K562 (cell line): Measurements from ENCODE around the gene DESI2. TPM values are rescaled to one million over a fixed set of nuclear protein-coding genes. Genes with fewer than 3 reads are reported as not detected.

ENCODE experiments used
- NCOA6 ChIP-seq: fragments of 450-650 bp; IDR thresholded peaks from 2 replicates; pipeline ENCODE4 v1.6.1; 2017; ENCODE audit warnings: mild to moderate bottlenecking
- RUNX1 ChIP-seq: sonication (generic); IDR thresholded peaks from 2 replicates; pipeline ENCODE4 v1.6.1; 2016; ENCODE audit warnings: antibody characterized with exemption, low read depth
- YBX1 ChIP-seq: fragments of 450-650 bp; IDR thresholded peaks from 2 replicates; pipeline ENCODE4 v1.7.1; 2016; ENCODE audit warnings: mild to moderate bottlenecking
- polyA plus RNA-seq, 8 experiments: library from polyadenylated mRNA; depleted of rRNA in 4 of 8; stranded (reverse) in 5 of 8; unstranded in 3 of 8; fragments of >200 nt; fragmentation: Nextera tagmentation in 2 of 8; fragmentation: Illumina TruSeq in 1 of 8; extraction: Ambion mirVana in 2 of 8; extraction: Trizol in 1 of 8; gene quantifications; 2 replicates each; pipeline versions ENCODE4 v1.2.1 to v1.2.3, GENCODE V29; 2011 to 2014; ENCODE audit warnings: inconsistent platforms in 1 of 8, missing spikeins in 1 of 8
- total RNA-seq, 7 experiments: library from RNA; depleted of rRNA in 6 of 7; stranded (reverse); fragments of >200 nt in 6 of 7; fragmentation: Illumina TruSeq in 2 of 7; extraction: Trizol in 2 of 7; gene quantifications; 2 replicates each; pipeline versions ENCODE4 v1.2.1 to v1.2.3, GENCODE V29; 2011 to 2021; ENCODE audit warnings: low replicate concordance in 1 of 7
- TF ChIP-seq, protein P1 (sequence below): fragments of 450-650 bp; IDR thresholded peaks from 2 replicates; pipeline ENCODE4 v1.6.1; 2016; ENCODE audit warnings: low read depth
- TF ChIP-seq, protein P2 (sequence below), 2 experiments: fragments of 450-650 bp; conservative IDR thresholded peaks; 2 replicates each; pipeline ENCODE4 v1.6.1; 2017; ENCODE audit warnings: mild to moderate bottlenecking in 2 of 2, moderate library complexity in 2 of 2

The DESI2 gene
- total and polyA plus RNA-seq, 9 of the 15 experiments (the other 6 are each of a cell fraction or from before 2014, with no cell fraction given) = 17.4 to 59.4 (median 38.4) TPM

DNA sequence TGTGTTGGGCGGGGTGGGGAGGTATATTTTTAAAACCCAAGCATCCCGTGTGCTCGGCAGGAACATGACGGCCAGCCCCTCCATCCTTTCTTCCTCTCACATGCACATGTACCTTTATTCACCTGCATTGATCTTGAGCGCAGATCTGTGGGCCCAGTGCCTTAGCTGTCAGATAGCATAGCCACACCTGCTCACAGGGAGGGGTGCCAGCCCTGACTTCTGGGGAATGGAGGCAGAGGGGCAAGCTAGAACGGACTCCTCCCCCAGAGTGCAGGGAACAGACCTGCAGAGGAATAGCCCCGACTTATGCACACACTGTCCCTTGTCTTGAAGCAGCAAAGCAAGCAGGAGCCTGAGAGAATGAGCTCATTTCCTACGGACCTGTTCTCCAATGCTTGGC is 56.1 kb downstream of the DESI2 start (continued):
- no peak for TF ChIP-seq NCOA6
- no peak for TF ChIP-seq RUNX1
- no peak for TF ChIP-seq YBX1
- TF ChIP-seq, protein P1, sequence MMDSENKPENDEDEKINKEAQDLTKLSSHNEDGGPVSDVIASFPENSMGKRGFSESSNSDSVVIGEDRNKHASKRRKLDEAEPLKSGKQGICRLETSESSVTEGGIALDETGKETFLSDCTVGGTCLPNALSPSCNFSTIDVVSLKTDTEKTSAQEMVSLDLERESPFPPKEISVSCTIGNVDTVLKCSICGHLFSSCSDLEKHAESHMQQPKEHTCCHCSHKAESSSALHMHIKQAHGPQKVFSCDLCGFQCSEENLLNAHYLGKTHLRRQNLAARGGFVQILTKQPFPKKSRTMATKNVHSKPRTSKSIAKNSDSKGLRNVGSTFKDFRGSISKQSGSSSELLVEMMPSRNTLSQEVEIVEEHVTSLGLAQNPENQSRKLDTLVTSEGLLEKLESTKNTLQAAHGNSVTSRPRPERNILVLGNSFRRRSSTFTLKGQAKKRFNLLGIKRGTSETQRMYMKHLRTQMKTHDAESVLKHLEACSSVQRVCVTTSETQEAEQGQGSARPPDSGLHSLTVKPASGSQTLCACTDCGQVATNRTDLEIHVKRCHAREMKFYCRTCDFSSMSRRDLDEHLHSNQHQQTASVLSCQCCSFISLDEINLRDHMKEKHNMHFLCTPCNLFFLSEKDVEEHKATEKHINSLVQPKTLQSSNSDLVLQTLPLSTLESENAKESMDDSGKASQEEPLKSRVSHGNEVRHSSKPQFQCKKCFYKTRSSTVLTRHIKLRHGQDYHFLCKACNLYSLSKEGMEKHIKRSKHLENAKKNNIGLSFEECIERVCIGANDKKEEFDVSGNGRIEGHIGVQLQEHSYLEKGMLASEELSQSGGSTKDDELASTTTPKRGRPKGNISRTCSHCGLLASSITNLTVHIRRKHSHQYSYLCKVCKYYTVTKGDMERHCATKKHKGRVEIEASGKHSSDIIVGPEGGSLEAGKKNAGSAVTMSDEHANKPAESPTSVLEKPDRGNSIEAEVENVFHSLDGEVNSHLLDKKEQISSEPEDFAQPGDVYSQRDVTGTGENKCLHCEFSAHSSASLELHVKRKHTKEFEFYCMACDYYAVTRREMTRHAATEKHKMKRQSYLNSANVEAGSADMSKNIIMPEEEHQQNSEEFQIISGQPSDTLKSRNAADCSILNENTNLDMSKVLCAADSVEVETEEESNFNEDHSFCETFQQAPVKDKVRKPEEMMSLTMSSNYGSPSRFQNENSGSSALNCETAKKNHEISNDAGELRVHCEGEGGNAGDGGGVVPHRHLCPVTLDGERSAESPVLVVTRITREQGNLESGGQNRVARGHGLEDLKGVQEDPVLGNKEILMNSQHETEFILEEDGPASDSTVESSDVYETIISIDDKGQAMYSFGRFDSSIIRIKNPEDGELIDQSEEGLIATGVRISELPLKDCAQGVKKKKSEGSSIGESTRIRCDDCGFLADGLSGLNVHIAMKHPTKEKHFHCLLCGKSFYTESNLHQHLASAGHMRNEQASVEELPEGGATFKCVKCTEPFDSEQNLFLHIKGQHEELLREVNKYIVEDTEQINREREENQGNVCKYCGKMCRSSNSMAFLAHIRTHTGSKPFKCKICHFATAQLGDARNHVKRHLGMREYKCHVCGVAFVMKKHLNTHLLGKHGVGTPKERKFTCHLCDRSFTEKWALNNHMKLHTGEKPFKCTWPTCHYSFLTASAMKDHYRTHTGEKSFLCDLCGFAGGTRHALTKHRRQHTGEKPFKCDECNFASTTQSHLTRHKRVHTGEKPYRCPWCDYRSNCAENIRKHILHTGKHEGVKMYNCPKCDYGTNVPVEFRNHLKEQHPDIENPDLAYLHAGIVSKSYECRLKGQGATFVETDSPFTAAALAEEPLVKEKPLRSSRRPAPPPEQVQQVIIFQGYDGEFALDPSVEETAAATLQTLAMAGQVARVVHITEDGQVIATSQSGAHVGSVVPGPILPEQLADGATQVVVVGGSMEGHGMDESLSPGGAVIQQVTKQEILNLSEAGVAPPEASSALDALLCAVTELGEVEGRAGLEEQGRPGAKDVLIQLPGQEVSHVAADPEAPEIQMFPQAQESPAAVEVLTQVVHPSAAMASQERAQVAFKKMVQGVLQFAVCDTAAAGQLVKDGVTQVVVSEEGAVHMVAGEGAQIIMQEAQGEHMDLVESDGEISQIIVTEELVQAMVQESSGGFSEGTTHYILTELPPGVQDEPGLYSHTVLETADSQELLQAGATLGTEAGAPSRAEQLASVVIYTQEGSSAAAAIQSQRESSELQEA = no peak
- TF ChIP-seq, protein P2, sequence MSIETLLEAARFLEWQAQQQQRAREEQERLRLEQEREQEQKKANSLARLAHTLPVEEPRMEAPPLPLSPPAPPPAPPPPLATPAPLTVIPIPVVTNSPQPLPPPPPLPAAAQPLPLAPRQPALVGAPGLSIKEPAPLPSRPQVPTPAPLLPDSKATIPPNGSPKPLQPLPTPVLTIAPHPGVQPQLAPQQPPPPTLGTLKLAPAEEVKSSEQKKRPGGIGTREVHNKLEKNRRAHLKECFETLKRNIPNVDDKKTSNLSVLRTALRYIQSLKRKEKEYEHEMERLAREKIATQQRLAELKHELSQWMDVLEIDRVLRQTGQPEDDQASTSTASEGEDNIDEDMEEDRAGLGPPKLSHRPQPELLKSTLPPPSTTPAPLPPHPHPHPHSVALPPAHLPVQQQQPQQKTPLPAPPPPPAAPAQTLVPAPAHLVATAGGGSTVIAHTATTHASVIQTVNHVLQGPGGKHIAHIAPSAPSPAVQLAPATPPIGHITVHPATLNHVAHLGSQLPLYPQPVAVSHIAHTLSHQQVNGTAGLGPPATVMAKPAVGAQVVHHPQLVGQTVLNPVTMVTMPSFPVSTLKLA (conservative IDR thresholded peaks at IDR 0.05) = no peak
- TF ChIP-seq, all 486 proteins: peak for 2
